T-helper 1 cell (primary cell): ENCODE results near the gene GPR146.

Experiments
- DNase-seq, 5 donors: peaks; one replicate each; pipeline ENCODE4 v3.0.0-alpha.2; 2012 to 2020

GPR146 gene

DNA sequence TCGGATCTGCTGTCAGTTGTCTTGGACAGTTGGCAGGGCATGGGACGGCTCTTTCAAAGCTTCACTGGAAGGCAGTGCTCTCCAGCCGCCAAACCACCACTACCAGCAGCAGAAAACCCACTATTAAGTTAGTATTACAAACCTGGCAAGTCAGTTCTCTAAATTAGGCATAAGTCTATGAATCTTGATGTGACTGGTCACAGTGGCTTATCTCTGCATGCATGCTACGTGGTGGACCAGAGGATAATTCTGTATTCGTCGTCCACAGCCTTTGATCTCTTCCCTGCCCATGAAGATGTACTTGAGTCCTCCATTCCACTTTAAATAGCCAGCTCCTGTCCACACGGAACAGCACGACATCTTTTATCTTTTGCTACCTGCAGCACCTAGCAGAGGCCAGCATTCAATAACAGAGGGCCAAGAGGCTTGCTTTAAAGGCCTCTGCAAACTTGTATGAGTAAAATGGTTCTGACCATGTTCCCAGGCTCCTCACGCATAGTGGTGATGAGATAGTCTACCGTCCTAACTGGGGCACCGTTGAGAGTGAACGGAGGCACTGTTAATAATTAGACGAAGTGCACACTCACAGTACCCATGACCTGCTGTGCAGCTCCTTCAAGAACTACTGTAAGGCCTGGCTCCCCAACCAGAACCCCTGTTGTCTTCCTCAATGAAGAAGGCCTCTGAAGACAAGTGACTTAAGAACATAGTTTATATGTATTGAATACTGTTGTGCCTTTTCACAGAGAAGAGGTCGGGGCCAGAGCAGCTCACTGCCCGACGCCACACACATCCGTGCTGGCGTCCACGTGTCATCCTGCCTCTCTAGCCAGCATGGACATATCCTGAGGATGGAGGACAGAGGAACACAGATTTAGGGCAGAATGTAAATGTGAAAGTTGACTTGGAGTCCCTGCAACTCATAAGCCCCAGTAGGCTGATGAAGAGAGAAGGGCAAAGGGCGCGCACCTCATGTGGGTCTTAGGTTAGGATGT lies 1.0 kb downstream of the GPR146 start:
- no peak for DNase-seq

DNA sequence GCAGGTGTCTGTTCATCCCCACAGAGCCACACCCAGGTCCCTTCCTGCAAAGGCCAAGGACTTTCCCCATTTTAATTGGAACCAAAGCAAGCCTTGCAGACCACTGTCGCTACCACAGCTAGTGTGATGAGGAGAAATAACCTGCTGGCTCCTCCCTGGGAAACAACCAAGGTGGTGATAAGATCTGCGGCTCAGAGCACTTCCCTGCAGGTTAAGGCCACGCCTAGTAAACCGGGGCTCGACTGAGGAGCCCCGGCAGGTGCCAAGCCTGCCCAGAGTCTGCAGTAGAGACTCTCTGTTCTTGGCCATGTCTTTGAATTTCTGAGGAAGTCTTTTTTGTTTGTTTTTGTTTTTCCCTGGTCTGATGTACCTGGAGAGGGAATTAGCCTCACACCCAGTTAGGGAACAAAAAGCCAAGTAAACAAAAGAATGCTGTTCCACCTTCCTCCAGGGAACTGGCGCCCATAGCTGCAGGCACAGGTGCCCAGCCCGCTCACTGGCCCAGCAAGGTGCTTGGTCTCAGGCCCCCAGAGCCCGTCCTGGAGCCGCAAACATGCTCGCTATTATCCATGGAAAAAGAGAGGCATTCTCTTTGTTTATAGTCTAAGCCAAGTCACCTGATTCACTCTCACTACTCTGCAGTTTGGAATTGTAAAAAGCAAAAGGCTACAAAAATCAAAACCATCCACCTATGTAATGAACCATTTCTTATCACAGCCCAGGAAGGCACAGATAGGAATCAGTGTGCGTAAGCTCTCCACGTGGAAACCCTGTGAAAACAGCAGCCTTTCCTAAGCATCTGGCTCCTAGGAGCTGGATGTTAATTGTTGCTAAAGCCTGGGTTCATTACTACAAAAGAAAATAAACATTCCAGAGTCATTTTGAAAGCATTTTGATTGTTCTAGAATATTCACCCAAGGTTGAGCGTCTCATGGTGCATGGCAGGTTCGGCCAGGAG lies 2.7 kb downstream of the GPR146 start:
- peak; percentile 36 to 72 (median 61) for DNase-seq

DNA sequence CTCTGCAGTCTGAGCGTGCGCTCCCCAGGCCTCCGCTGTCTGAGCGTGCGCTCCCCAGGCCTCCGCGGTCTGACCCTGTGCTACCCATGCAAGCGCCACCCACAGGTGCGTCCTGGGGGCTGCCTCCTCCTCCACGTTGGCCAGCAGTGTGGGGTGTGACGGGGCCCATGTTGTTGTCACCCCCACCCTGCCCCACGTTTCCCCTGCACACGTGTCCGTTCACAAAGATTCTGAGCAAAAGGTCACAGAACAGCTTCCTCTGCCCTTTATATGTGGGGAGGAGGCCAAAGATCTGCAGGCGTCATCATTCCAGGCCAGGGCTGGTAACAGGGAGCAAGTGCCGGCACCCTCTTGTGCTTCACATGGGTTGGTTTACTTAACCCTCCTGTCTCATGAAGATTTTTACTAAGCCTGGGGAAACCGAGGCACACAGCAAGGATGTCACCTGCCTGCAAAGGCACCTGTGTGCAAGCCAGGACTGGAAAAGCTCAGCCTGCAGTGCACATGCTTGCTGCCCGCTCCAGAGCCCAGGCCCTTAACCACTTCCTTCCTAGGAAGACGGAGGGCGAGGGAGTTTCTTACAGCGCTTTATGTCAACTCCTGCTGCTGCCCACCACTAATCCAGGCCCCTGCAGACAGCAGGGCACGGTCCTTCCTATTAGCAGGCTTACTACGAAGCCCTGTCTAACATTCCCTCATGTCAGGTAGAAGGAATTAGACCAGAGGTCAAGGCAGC lies 4.8 kb downstream of the GPR146 start:
- no peak for DNase-seq

DNA sequence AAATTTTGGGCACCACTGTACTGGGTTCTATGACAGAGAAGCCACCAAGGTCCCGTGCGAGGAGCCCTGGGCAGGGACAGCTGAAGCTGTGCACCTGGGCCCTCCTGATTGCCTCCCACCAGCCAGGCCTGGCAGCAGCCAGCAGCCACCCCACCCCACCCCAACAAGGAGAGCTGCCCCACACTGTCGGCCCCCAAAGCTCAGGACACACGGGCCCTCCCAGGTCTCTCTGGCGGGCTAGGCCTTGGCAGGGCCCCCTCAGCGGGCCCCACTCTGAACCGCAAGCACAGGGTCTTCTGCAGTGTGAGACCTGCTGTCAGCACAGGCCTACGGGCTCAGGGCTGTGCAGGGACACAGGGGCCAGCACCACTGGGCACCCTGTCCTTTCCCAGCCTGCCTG lies 5.5 kb downstream of the GPR146 start:
- DNase-seq, result peak in 1 of 5 donors; percentile 8

DNA sequence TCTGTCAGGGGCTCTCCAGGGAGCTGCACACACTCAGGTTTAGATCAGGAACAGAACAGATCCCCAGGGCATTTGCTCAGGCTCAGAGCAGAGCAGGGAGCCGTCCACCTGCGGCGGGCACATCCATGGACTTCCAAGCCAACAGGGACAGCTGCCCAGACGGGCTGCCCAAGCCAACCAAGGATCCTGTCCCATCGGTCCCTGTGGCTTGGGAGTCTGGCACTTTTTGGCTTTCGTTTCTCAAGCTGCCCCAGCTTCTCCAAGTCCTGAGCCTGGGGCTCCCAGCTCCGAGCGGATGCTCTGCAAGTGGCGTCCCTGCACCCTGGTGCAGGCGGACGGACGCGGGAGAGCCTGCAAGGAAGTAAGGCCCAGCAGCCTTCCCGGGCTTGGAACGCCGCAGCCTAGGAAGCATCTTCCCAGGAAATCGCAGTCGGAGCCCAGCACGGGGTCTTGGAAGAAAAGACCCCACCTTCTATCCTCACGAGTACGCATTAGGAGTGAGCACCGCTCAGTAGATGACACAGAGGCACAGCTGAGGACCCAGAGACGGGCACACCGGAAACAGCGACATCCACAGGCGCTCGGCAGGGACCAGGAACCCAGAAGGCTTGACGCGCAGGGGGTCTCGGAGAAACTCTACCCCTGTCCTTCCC lies 6.0 kb downstream of the GPR146 start:
- no peak for DNase-seq

DNA sequence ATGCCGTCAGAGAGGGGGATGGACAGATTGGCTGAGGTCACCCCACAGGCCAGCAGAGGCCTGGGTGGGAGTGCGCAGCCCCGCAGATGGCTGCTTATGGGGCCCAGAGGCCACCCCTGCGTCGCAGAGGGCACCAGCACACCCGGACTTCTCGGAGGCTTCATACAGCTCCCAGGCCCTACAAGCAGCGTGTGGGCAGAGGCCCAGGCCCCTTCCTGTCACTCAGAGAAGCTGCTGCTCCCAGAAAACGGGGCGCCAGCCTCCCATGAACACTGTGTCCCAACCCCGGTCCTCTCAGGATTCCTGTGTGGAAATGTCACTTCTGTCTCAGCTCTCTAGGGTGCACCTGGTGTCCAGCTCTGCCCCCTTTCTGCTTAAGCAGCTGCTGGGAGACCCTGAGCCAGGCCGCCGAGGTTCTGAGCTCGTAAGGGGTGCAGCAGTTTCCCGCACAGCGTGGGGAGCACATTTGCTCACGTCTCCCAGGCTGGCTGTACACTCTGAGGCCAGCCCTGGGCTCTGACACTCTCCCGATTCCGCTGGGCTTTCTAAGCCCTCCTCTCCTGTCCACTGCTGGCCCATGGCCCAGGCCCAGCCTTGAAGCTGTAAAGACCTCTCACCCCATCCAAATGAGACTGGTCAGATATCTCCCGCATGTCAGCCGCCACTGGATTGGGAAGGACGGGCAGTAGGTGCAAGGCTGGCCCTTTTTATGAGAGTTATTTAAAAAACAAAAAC lies 6.8 kb downstream of the GPR146 start:
- no peak for DNase-seq

DNA sequence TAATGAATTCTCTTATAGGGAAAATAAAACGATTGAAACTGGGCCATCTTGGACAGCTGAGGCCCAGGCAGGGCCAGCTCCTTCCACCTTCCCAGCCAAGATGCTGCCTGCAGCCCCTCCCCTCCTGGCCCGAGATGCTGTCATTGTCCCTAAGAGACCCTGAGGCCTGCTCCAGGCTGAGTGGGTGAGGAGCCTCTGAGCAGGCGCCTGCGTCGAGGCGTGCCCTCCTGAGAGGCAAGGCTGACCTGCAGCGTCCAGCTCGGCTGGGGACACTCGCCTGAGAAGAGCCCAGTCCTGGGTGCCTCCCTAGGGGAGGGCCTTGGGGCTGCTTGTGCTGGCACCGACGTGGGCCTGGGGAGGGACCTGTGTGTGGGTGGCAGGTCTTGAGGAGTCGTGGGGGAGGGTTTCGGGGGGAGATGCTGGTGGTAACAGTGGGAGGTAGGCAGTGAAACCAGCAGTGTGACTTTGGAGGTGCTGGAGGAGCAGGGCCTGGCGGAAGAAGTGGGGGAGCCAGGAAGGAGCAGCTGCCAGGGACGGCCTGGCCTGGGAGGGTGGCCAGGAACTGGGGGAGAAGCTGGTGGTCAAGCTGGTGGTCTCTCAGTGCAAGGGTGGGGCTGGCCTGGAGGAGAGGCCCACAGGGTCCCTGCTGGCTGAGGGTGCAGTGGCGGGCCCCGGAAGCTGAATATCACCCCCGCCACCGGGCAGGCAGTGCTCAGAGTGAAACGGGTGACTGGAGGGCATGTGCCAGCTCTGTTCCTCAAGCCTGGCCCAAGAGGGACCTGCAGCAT lies 7.9 kb downstream of the GPR146 start:
- DNase-seq, result no peak

DNA sequence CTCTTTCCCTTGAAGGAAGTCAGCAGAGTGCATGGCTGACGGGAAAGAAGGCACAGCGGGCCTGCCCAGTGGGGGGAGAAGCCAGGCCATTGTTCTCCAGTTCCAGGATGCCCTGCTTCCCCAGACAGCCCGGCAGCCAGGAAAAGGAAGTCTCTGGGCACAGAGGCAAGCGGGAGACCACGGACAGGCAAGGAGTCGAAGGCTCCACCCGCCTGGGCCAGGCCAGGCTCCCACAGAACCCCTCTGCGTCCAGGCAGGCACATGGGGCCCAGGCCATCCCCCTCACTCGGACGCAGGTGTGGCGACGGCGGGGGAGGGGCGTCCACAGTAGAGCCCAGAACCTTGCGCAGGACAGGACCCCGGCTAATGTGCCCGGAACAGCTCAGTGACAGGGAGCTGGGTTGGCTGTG lies 8.7 kb downstream of the GPR146 start:
- no peak for DNase-seq

DNA sequence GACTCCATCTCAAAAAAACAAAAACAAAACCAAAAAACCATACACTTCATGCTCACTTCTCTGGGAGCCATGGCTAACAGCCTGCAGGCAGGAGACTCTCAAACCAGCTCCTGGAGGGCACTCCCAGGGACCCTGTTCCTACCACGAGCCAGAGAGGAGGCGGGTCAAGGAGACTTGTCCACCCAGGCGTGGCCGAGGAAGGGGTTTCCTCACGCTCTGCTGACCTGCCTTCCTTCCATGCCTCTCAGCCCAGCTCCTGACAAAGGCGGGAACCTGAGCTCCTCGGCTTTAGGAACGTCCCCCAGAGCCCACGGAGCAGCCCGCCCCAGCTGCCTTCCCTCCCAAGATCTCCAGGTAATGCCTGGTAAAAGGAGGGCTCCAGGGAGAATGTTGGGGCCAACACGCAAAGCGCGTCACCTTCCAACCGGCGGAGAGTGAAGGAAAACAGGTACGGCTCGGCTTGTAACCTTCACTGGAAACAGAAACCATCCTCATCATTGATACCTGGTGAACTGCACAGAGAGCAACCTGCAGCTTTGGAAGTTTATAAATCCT lies 9.5 kb downstream of the GPR146 start:
- DNase-seq, result no peak

DNA sequence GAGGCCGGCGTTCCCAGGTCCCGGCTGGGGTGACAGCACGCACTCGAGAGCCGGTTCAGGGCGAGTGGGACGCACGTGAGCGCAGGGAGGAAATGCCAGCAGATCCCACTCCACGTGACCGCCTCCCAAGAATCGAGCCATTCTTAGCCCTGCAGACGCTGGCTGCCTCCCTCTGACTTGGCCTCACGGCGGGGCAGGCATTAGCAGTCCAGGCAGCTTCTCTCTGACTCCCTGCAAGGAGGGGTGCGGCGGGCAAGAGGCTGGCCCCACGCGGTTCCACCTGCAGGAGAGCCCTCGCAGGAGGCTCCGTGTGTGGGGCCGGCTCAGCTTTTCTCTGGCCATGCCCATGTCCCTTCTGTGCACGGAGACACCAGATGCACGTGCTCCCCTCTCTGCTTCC lies 10.1 kb downstream of the GPR146 start:
- no peak for DNase-seq

DNA sequence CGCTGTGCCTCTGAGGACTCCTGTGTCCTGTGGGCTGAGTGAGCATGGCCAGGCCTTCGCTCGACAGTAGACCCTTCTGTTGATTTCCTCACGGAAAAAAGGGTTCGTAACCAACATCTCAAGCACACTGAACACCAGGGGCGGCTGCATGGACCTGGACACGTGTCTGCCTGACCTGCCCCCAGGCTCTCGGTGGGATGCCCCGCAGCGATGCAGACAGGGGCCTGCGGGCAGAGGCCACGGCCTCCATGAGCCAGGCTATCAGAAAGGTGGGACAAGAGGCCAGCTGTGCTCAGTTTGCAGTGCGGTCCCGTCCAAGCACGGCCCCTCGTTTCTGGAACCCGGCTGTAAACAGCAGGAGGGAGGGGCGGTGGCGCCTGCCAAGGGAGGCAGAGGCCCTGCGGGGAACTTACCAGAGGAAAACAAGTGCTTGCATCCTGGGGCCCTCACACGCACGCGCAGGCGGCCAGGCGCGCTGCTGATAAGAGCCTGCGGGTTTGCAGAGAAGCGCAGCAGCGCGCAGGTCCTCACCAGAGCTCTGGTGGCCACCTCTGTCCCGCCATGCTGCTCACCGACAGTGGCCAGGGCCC lies 10.6 kb downstream of the GPR146 start:
- DNase-seq, result peak in 3 of 5 donors; percentile 30 to 56 (median 37)

DNA sequence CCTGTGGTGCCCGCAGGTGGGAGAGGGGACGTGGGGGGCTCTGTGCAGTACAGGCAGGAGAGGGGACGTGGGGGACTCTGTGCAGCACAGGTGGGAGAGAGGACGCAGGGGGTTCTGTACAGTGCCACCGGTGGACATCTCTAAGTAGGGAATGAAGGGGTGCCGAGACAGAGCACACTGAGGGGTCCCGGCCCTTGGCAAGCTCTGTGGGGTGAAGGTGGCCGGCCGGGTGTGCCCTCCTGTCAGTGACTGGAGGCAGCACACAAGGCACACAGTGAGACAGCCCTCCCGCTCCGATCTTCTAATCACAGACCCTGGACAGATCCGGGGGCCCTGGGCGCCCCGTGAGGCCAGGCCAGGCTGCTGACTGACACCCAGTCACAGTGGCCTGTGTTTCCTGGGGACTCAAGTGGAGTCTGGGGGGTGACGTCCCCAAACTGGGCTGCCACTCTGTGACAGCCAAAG lies 11.2 kb downstream of the GPR146 start:
- no peak for DNase-seq

DNA sequence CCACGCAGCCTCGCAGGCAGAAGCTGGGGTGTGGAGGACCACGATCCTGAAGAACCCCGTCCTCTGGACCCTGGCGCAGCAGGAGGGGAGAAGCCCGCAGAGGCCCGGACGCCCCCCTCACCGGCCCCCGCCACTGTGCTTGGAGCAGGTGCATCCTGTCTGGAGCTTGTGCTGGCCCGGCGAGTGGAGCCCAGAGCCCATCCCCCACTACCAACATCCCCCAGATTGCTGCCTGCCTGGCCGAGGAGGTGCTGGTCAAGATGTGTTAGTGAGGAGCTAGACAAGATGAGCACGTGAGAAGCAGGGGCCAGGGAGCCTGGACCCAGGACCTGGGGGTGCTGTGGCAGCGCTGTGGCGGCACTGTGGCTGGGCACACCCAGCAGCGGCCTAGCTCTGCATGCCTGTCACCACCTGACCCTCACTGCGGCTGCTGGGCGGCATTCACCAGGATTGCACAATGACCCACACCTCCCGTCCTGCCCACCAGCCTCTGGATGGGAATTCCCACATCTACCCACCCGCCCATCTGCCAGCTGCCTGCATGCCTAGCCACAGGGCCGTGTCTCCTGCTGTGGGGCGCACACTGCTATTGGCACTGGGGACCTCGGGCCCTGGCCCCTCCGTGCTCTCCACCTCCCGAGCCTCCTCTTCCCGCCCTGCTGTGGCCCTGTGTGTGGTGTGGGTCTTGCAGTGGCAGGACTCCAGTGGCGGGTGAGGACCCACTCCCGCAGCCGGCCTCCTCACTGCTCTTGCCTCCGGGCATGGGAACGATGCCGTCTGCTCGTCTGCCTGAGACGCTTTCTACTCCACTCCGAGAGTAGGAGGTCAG lies 11.8 kb downstream of the GPR146 start:
- no peak for DNase-seq

DNA sequence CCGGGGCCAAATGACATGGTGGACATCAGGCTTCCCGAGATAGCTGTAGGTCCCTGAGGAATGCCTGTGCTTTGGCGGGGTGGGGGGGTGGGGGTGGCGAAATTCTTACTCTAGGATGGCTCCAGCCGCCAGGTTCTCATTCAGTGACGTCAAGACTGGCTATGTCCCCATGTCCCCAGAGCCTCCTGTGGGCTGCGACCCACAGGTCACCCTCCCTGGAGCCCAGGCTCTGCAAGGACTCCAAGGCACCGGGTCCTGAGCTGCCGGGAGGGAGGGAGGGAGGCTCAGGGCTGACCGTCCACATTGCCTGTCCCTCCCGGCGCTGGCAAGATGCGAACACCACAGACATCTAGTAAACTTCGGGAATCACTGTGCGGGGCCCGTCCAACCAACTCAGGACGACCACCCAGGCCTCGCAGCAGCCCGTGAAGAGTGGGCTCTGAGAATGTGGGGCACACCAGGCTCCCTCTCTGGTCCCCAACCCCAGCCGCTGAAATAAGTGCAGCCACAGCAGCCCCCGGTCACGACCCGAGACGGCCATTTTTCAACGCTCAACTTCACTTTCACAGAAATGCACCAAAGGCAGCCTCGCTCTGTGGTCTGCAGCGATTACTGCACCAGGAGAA lies 12.6 kb downstream of the GPR146 start:
- no peak for DNase-seq

DNA sequence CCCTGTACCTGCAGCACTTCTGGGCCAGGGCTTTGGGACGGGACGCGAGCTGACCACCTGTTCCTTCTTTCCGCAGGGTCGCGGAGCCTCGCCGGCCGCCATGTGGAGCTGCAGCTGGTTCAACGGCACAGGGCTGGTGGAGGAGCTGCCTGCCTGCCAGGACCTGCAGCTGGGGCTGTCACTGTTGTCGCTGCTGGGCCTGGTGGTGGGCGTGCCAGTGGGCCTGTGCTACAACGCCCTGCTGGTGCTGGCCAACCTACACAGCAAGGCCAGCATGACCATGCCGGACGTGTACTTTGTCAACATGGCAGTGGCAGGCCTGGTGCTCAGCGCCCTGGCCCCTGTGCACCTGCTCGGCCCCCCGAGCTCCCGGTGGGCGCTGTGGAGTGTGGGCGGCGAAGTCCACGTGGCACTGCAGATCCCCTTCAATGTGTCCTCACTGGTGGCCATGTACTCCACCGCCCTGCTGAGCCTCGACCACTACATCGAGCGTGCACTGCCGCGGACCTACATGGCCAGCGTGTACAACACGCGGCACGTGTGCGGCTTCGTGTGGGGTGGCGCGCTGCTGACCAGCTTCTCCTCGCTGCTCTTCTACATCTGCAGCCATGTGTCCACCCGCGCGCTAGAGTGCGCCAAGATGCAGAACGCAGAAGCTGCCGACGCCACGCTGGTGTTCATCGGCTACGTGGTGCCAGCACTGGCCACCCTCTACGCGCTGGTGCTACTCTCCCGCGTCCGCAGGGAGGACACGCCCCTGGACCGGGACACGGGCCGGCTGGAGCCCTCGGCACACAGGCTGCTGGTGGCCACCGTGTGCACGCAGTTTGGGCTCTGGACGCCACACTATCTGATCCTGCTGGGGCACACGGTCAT lies 13.3 kb downstream of the GPR146 start:
- no peak for DNase-seq

DNA sequence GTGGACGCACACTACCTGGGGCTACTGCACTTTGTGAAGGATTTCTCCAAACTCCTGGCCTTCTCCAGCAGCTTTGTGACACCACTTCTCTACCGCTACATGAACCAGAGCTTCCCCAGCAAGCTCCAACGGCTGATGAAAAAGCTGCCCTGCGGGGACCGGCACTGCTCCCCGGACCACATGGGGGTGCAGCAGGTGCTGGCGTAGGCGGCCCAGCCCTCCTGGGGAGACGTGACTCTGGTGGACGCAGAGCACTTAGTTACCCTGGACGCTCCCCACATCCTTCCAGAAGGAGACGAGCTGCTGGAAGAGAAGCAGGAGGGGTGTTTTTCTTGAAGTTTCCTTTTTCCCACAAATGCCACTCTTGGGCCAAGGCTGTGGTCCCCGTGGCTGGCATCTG lies 14.0 kb downstream of the GPR146 start:
- DNase-seq, result no peak

DNA sequence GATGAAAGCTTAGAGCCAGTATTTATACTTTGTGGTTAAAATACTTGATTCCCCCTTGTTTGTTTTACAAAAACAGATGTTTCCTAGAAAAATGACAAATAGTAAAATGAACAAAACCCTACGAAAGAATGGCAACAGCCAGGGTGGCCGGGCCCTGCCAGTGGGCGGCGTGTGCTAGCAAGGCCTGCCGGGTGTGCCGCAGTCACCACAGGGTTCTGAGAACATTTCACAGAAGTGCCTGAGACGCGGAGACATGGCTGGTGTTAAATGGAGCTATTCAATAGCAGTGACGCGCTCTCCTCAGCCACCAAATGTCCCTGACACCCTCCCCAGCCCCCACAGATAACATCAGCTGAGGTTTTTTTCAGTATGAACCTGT lies 14.5 kb downstream of the GPR146 start:
- peak in 1 of 5 donors; percentile 14 for DNase-seq
